Body of pancreas (tissue), 4 donors: ENCODE results near the gene MAU2. TPM values are rescaled to one million over a fixed set of nuclear protein-coding genes. Genes with fewer than 3 reads are reported as not detected.

ENCODE experiments used
- ATAC-seq: fragments of 150-250 bp; one replicate; pipeline ENCODE4 v1.9.1; 2016
- DNase-seq, 4 donors: peaks; one replicate each; pipeline ENCODE4 v3.0.0-alpha.2; 2019
- H3K27ac ChIP-seq, 4 donors: fragments of 200-600 bp; sonication (generic); 1 replicate in 3 of 4; 2 replicates in 1 of 4; pipeline versions ENCODE4 v1.5.1 to v1.6.1; 2016 to 2019; ENCODE audit warnings: mild to moderate bottlenecking in 1 of 4, mixed read lengths in 1 of 4, moderate library complexity in 1 of 4
- H3K27me3 ChIP-seq, 2 donors: fragments of 200-600 bp; sonication (generic); one replicate each; pipeline ENCODE4 v1.6.0; 2016; ENCODE audit warnings: mild to moderate bottlenecking in 1 of 2
- H3K36me3 ChIP-seq, 2 donors: fragments of 200-600 bp; sonication (generic); replicated peaks in 1 of 2; 2 replicates each; pipeline ENCODE4 v1.5.1; 2016; ENCODE audit warnings: low read depth in 2 of 2; ENCODE audit not compliant: insufficient read depth in 1 of 2
- H3K4me1 ChIP-seq: fragments of 200-600 bp; sonication (generic); one replicate; pipeline ENCODE4 v1.6.0; 2016
- H3K4me3 ChIP-seq, 2 donors: fragments of 200-600 bp; sonication (generic); 1 replicate in 1 of 2; 2 replicates in 1 of 2; pipeline ENCODE4 v1.5.1; 2016 to 2019
- H3K9me3 ChIP-seq, 3 donors: fragments of 200-600 bp; sonication (generic); 1 replicate in 2 of 3; 2 replicates in 1 of 3; pipeline ENCODE4 v1.5.1; 2016
- POLR2A ChIP-seq, 3 donors: fragments of 450-650 bp; IDR thresholded peaks; one replicate each; pipeline ENCODE4 v1.6.1; 2016; ENCODE audit warnings: antibody characterized with exemption in 3 of 3, mild to moderate bottlenecking in 2 of 3
- WGBS, 2 donors: methylation state at CpG; one replicate each; pipeline ENCODE4 v1.1.5; 2017; 5-methylcytosine and 5-hydroxymethylcytosine counted together
- intact Hi-C: fragments of 100-400 bp; cut with DNase I; formaldehyde crosslinking; loops from one replicate; pipeline ENCODE4 v1.15.1; 2023
- total RNA-seq, 2 donors: library from RNA; depleted of rRNA; stranded (reverse); fragments of >200 nt; gene quantifications; one replicate each; pipeline ENCODE4 v1.1.0, GENCODE V29; 2016
- TF ChIP-seq, protein P1 (sequence below), 7 experiments: fragments of 450-650 bp in 4 of 7; fragments of 200-600 bp in 3 of 7; sonication (generic) in 3 of 7; IDR thresholded peaks; one replicate each; pipeline ENCODE4 v1.5.1; 2016 to 2019; ENCODE audit warnings: antibody characterized with exemption in 7 of 7

Gene MAU2
- total RNA-seq, 2 donors from 2014 or later, result 38.9 to 57.4 TPM

- no peaks in the 10 kb centered on the region for H3K27me3 ChIP-seq
- H3K36me3 ChIP-seq, result no peaks in the 10 kb centered on the region
- 87 to 89% methylated on average over 11 of the region's 11 CpGs for WGBS, 2 donors
- ATAC-seq (no peak), DNase-seq (no peak)
- peaks cover 40% of the 10 kb centered on the region for H3K4me1 ChIP-seq
- no peak overlapping the region for H3K4me3 ChIP-seq
- H3K27ac ChIP-seq, result peak overlapping the region; percentile 33 to 90 (median 66)
- intact Hi-C loops, result no loop called here
- no peaks in the 10 kb centered on the region for H3K9me3 ChIP-seq
- TF ChIP-seq, protein P1, sequence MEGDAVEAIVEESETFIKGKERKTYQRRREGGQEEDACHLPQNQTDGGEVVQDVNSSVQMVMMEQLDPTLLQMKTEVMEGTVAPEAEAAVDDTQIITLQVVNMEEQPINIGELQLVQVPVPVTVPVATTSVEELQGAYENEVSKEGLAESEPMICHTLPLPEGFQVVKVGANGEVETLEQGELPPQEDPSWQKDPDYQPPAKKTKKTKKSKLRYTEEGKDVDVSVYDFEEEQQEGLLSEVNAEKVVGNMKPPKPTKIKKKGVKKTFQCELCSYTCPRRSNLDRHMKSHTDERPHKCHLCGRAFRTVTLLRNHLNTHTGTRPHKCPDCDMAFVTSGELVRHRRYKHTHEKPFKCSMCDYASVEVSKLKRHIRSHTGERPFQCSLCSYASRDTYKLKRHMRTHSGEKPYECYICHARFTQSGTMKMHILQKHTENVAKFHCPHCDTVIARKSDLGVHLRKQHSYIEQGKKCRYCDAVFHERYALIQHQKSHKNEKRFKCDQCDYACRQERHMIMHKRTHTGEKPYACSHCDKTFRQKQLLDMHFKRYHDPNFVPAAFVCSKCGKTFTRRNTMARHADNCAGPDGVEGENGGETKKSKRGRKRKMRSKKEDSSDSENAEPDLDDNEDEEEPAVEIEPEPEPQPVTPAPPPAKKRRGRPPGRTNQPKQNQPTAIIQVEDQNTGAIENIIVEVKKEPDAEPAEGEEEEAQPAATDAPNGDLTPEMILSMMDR (IDR thresholded peaks at IDR 0.05), result no peak
- TF ChIP-seq POLR2A (IDR thresholded peaks at IDR 0.05), result no peak
Observed at GRCh38 chr19:19402656-19403372, 82.2 kb downstream of the MAU2 start.

DNA sequence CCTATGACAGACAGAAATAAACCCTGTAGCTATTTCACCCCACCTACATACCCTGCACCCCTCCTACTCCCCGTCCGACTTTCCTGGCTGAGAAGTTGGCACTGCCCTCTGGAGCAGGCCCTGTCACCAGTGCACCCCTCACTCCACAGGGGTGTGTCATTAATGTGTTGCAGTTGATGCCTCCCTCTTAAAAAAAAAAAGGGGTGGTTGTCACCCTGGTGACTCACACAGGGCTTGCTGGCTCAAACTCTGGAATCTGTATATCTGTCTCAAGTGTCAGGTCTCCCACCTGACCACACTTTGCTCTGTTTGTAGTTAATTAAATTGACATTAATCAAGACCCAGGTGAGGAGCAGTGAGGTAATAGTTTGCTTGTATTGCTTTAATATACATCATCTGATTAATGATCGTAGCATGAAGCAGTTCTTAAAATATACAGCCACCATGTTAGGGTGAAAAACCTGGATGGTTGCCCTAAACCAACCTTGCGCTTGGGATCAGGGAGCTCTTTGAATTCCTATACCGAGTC lies 82.8 kb downstream of the MAU2 start:
- ATAC-seq (no peak), DNase-seq (peak in 3 of 4 donors; percentile 16 to 43 (median 37))
- Histone ChIP-seq H3K36me3 (no peaks in the 10 kb centered on the region), H3K9me3 (no peaks in the 10 kb centered on the region), H3K27ac (peak overlapping the region; percentile 33 to 90 (median 66)), H3K27me3 (no peaks in the 10 kb centered on the region), H3K4me1 (peaks cover 46% of the 10 kb centered on the region), H3K4me3 (no peak overlapping the region)
- 32 to 39% methylated on average over 5 of the region's 5 CpGs for WGBS, 2 donors
- TF ChIP-seq, protein P1 (IDR thresholded peaks at IDR 0.05), result no peak
- no peak for TF ChIP-seq POLR2A (IDR thresholded peaks at IDR 0.05)
- intact Hi-C loops, result no loop called here

GRCh38 chr19:19404879-19405860 lies 84.5 kb downstream of the MAU2 start, which contains the start of gene GATAD2A:
Gene GATAD2A, plus strand, starts transcription at chr19:19405675. Its CDS starts 59,671 bp downstream, at chr19:19465346.
- Histone ChIP-seq H3K27me3 (no peaks in the 10 kb centered on the region), H3K4me1 (peaks cover 58% of the 10 kb centered on the region), H3K9me3 (no peaks in the 10 kb centered on the region), H3K4me3 (peak within 1 kb of the TSS; percentile 48 to 68), H3K36me3 (no peaks in the 10 kb centered on the region), H3K27ac (peak within 1 kb of the TSS; percentile 82 to 90 (median 87))
- TF ChIP-seq, protein P1 (IDR thresholded peaks at IDR 0.05), result peak in 6 of 7 experiments; percentile 17 to 58 (median 38)
- peak; percentile 53 to 63 (median 58) for TF ChIP-seq POLR2A (IDR thresholded peaks at IDR 0.05)
- 2 to 23% methylated on average over 4 to 86 of the region's 90 CpGs for WGBS, 2 donors
- DNase-seq, result peak; percentile 93 to 96 (median 94)
- intact Hi-C loops, result no loop called here
- peak; percentile 87 for ATAC-seq

GRCh38 chr19:19405971-19406877 lies 85.6 kb downstream of the MAU2 start:
- intact Hi-C loops, result no loop called here
- Histone ChIP-seq H3K4me3 (peak overlapping the region; percentile 48 to 68), H3K27me3 (no peaks in the 10 kb centered on the region), H3K9me3 (no peaks in the 10 kb centered on the region), H3K36me3 (no peaks in the 10 kb centered on the region), H3K27ac (peak overlapping the region; percentile 74 to 90 (median 87)), H3K4me1 (peaks cover 65% of the 10 kb centered on the region)
- ATAC-seq, result peak; percentile 38
- TF ChIP-seq, protein P1 (IDR thresholded peaks at IDR 0.05), result no peak
- peak in 1 of 3 donors; percentile 15 for TF ChIP-seq POLR2A (IDR thresholded peaks at IDR 0.05)
- 0 to 1% methylated on average over 16 to 68 of the region's 87 CpGs for WGBS, 2 donors
- peak; percentile 49 to 64 (median 58) for DNase-seq
